Measurements from ENCODE around the gene HDAC10.

The HDAC10 gene, protein sequence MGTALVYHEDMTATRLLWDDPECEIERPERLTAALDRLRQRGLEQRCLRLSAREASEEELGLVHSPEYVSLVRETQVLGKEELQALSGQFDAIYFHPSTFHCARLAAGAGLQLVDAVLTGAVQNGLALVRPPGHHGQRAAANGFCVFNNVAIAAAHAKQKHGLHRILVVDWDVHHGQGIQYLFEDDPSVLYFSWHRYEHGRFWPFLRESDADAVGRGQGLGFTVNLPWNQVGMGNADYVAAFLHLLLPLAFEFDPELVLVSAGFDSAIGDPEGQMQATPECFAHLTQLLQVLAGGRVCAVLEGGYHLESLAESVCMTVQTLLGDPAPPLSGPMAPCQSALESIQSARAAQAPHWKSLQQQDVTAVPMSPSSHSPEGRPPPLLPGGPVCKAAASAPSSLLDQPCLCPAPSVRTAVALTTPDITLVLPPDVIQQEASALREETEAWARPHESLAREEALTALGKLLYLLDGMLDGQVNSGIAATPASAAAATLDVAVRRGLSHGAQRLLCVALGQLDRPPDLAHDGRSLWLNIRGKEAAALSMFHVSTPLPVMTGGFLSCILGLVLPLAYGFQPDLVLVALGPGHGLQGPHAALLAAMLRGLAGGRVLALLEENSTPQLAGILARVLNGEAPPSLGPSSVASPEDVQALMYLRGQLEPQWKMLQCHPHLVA

DNA sequence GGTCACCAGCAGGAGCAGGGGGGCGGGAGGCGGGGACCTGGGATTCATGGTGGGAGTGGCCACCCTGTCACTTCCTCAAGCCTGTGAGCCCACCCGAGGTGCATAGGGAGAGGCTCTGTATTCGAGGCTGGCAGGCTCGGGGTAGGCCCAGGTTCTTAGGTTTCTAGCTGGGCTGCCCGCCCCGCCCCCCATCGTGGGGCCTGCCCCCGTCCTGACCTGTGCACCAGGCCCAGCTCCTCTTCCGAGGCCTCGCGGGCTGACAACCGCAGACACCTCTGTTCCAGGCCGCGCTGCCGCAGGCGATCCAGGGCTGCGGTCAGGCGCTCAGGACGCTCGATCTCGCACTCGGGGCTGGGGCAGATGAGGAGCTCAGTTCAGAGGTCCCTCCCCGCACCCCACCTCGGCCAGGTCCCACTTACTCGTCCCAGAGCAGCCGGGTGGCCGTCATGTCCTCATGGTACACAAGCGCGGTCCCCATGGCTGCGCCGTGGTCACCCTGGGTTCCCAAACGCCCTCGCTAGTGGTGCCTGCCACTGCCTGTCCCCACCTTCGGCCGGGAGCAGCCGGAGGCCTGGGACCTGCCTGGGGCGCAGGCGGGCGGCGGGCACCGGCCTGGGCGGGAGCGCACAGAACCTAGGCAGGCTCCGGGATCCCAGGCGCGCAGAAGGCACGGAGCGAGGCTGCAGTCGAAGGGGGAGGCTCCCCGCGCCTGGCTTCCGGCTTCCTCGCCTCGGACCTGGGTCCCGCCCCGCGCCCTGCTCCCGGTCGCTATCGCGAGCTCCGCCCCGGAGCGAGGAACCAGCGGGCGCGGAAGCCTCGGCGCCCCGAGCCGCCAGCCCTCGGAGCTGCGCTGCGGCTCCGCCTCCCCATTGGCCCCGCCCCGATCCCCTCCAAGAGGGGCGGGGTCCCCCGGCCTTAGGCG lies at the start of gene HDAC10:
HDAC10 (minus strand) TSS at position 711 of the 922 bp plus-strand sequence; CDS start at position 478, 233 bp downstream.
- no peak for DNase-seq

DNA sequence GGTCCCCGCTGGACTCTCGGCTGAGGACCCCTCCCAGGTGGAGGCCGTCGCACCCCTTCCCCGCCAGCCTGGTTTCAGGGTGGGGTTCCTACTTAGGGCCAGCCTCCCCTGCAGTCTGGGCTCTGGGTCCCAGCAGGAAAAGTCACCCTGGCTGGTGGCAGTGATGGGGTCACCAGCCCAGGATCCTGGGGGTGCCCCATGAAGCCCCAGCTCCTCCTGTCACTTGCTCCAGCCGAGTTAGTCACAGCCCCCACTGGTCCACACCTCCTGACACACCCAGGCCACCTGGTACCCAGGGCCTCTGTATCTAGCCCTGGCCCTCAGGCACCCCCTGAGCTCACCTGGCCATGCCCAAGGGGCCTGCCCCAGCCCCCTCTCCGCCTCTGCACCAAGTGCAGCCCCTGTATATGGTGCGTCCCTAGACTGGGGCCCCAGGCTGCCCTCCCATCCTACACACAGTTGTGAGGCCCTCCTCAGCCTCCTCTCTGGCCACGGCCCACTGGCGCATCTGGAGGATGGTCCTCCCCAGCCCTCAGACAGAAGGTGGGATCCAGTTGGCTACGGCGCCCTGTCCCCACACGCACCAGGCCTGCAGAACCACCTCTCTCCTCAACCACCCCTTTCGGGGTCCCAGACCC lies 49.7 kb upstream of the HDAC10 start:
- no peak for DNase-seq

DNA sequence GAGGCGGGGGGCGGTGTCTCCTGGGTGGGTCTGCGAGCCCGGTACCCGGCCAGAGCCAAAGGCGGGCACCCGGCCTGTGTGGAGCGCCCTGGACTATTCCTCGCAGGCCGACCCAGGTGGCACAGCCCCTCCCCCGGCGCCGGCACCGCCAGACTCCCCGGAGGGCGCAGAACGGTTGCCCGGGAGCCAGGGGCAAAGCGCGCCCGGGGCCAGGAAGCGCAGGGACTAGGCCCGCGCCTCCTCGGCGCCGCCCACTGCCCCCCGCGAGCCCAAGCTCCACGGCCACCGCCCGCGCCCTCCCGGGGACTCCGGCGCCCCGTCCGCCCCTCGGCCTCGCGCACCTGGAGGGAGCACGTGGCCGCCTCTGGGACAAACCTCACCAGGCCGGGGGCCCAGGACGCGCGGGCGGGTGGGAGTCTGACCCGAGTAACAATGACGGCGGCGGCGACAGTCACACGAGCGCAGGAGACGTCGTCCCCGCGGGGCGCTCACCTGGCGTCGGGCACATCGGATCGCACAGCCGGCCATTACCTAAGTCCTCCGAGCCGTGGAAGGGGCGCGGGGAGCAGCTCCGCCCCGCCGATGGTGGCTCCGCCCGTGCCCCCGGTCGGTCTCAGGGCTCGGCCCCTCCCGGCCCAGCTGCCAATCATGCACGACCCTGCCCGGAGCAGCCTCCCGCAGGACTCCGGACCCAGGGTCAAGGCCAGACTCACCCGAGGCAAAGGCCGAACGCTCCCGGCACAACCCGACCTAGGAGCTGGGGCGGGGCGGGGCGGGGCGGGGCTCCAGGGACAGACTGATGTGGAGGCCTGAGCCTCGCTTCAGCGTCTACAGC lies 48.9 kb upstream of the HDAC10 start:
- no peak for DNase-seq

DNA sequence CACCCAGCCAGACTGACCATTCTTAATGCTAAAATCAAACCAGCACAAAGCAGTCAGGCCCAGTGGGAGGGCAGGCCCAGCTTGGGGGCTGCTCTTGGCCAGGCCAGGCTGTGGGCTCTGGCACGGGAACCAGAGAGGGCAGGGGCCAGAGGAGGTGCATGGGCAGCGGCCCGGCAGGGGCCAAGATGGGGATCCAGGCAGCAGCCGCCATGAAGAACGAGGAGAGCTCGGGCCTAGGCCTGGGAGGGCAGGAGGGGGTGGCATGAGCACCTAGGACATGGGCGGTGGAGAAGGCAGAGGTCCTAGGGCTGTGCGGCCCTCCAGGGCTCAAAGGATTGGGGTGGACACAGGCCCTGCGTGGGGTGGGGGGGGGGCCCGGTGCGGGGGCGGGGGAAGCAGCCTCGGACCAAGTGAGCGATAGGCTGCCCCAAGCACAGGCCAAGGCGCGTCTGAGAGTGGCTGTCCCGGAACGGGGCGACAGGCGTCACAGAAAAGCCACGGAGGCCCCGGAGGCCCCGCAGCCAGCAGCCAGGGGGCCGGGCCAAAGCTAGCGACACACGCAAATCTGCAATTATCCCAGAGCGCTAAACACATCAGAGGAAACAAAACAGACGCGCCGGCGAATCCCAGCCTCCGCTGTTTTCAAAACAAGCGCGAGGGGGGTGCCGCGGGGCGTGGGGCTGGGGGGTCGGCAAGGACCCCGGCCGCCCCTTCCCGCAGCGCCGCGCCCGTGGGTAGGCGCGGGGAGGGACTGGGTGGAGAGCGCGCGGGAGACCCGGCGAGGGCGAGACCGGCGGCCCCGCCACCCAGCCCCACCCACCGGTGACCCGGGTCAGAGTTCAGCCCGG lies 48.1 kb upstream of the HDAC10 start:
- no peak for DNase-seq

DNA sequence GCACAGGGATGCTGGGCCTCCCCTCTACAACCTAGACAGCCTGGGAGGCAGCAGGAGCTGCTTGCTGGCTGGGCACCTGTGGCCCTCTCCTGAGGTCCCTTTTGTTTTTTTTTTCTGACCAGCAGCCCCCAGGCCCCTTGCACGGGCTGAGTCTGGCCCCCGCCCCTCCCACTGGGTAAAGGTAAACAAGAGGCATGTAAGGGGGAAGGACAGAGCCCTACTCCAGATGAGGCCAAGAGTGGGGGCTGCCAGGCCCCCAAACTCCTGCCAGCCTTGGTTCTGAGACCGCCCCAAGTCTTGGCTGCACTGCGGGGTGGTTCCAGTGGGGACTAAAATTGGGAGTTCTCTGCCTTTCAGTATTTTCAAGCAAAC lies 47.2 kb upstream of the HDAC10 start:
- DNase-seq: no peak

DNA sequence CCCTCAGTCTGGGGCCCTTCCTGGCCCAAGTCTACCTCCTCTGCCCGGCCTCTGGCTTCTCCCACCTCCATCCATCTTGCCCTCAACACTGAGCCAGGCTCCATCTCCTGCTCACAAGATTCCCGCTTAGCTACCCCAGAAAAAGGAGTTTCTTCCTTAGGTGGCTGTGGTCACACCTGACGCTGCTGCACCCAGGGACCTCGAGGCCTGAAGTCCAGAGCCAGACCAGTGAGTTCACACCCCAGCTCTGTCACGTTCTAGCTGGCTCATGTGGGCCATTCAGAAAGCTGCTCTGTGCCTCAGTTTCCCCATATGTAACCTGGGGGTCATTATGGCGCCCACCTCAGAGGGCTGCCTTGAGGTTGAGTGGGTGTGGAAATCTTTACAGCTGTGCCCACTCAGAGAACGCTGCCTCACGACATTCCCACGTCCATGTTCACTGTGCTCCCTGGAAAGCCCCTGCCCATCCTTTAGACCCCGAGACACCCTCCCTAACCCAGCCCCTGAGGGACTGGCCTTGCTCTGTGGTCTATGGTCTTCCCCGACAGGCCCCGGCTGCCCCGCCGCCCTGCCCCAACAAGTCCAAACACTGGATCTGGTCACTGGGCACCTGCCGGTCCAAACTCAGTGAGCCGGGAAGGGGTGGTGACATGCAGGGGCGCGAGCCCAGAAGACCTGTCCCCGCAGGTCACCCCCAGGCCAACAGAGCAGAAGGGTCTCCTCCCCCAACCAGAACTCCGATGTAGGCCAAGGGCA lies 46.6 kb upstream of the HDAC10 start:
- DNase-seq: no peak

DNA sequence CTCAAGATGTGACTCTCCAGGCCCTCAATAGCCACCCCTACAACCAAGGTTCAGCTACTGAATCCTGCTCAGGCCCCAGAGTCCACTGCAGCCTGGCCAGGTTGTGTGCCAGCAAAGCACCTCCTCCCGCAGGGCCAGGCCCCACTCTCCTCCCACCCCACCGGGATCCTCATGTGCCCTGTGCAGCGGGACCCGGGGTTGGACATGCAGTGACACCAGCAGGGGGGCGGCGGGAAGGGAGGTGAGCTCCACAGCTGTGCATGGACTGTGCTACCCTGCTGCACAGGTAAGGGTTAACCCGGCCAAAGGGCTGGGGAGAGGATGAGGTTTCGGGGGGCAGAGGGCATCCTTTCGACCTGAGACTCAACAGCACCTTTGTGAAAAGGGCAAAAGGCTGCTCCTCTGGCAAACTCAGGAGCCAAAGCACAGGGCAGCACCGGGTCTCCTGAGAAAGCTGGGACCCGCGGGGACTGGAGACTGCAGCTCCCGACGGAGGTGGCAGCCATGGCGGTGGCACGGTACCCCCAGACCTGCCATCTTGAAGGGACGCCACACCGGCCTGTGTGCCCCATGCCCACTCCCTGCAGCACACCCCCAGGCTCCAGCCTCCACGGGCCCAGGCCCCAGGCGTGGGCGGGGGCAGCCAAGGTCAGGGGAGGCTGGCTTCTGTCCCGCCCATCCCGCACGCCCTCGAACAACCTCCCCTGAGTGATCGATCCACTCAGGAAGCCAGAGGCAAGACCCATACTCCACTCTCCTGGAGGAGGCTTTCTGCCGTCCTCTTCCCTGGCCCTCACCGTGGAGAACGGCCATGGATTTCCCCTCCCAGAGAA lies 45.8 kb upstream of the HDAC10 start:
- no peak for DNase-seq

DNA sequence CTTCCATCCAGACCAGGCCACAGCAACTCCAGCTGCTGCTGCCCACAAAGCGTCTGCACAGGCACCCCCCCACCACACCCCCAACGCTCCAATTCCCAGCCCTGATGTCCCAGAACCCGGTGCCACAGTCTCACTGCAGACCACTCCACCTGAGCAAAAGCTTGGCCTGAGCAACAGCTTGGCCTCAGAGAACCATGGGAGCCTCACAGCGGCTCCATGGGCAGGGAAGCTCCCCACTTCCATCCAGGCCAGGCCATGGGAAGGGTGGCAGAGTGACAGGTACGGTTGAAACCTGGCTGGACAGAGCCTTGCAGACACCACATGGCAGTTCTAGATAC lies 43.2 kb upstream of the HDAC10 start:
- no peak for DNase-seq

DNA sequence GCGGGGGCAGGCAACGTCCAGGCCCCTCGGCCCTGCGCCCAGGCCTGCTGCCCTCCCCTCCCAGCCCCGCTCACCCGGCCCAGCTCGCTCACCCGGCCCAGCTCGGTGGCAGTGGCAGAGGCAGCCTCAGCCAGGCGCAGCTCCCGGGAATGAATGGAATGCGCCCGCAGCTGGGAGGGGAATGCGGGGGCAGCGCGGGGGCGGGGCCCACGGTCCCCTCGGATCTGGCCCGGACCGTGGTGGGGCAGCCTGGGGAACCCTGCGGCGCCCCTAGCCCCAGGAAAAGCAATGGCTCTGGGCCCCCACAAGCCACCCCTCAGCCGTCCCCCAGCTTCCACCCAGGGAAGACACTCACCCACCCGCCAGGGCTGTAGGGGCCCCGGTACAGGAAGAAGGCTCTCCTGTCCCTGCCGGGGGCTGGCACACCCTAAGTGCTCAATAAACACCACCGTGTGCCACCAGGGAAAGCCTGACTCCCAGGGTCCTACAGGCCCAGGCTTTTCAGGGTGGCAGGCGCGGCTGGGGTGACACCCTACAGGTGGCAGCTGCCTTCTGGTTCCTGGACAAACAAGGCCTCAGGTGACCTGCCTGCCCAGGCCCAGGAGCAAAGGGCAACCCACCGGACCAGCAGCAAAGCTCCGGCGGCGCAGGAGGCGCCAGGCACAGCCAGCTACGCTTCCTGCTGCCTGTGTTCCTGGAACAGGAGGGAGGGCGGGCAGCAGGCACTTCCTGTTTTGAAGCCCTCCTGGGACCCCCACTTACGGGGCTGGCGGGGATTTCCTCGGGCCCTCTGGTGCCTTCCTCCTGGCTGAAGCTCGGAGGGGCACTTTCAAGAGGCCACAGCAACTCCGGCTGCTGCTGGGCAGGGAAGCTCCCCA lies 42.6 kb upstream of the HDAC10 start:
- DNase-seq: no peak

DNA sequence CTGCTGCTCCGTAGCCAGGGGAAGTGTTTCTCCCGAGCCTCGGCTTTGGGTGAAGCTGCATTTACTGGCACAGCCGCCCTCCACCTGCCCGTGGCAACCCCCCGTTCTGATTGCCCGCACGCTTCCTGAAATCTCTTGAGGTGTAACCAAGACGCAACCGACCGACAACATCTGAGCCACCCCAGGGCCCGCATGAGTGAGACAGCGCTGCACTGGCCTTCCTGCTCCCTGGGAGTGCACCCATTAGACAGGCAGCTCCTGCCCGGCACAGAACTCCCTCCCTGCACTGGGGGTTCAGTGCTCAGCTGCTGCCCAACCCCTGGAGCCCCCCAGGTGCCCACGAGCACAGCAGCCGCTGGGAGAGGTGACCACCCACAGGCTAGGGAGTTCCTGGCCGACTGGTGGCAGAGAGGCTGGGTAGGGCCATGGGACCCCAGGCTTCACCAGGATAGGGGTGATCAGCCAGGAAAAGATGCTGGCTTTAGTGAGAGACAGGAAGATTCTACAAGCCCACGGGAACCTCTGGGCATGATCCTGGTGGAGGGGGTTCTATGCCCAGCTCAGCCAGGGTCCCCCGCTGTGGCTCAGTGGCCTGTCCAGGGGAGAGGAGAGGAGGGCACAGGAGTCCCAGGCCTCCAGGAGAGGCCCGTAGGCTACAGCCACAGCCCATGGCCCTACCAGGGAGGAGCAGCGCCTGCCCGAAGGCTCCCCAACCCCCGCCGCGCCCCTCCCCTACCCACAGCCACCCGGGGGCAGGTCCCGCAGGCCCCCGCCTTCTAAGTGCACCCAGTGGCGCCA lies 41.8 kb upstream of the HDAC10 start:
- no peak for DNase-seq

DNA sequence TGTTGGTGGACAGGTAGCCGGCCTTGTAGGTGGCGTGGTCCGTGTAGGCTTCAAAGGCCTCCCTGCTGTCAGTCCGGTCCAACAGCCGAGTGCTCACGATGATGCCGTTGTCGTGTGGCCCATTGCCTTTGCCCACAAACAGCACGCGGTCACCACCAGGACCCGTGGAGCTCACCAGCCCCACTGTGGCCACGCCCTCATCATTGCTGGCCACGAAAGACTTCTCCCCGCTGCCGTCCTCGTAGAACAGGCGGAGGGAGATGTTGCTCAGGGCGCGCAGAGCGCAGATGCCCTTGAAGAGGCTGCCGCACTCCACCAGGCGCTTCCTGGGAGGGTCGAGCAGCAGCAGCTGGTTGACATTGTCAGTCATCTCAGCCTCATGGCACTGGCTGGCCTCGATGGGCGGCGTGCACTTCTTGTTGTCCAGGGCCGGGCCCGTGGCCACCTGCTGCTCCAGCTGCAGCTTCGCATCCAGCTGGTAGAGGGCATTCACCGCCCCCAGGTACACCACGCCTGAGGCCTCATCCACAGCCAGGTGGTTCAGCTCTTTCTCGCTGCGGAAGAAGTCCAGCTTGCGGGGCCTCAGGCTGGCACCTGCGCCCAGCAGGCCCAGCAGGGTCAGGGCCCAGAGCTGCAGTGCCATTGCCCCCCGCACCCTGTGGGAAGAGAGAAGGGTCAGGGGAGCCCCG lies 39.0 kb upstream of the HDAC10 start:
- no peak for DNase-seq

DNA sequence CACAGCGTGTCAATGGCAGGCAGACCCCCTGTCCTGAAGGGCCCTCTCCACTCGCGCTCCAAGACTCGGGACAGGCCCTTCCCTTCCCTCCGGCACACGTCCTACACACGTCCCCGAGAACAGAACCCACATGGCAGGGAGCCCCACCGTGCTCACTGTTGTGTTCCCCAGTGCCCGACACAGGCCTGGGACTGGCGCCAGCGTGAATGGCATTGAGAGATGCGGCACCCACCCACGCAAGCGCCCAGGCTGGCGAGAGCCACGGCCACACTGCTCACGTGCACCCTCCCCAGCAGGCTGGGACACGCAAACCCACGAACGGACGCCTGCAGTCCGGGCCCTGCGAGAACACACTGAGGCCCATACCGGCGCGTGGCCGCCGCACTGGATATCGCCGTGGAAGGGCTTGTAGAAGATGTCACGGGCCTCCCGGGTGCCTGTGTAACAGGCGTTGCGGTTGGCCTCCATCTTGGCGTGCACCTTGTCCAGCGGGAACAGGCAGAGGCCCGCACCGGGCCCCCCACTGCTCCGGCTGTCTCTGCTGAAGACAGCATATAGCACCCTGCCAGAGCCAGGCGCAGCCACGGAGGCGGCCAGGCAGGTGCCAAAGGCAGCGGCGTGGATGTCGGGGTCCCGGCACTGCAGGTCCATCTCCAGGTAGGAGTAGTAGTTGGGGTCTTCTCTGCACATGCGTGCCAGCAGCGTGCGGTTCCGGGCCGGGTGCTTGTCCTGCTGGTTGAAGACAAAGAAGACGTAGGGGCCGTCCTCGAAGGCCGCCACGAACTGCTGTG lies 38.3 kb upstream of the HDAC10 start:
- DNase-seq: no peak

DNA sequence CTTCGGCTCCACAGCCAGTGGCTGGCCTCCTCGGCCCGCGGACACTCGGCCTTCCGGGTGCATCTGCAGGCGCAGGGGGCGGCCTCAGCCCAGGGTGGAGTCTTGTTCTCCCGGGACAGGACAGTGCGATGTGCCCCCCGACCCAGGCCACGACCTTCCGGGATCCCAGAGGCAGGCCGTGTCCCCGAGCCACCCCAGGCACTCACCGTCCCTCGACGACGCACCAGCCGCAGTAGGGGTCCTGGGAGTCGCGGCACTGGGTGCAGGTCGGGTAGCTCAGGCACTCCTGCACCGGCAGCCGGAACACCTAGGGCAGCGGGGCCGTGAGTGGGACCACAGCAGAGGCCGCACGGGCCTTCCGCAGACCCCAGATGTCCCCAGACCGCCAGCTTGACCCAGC lies 36.7 kb upstream of the HDAC10 start:
- DNase-seq: no peak

DNA sequence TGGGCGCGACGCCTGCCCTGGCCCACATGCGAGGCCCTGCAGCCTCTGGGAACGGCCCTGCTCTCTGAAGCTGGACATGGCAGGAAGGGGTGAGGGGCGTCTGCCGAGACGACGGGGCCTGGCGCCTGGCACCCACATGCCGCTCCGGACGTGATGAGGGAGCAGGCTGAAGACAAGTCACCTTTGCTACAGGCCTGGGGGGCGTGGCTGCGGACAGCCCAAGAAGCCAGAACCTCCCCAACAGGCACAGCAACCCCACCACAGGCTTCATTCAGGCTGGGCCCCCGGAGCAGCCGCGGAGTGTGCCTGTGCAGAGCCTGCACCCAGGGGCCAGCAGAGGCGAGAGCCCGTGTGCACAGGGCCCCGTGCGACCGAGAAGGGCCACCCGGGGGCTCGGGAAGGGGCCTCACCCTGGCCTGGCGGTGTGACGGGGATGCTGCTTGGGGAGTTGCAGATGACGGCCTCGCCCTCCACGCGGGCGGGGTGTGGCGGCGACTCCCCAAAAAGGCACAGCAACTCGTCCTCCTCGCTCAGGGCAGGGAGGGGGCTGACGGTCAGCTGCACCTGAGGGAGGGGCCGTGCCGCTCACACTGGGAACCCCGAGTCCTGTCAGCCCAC lies 35.7 kb upstream of the HDAC10 start:
- DNase-seq: no peak

DNA sequence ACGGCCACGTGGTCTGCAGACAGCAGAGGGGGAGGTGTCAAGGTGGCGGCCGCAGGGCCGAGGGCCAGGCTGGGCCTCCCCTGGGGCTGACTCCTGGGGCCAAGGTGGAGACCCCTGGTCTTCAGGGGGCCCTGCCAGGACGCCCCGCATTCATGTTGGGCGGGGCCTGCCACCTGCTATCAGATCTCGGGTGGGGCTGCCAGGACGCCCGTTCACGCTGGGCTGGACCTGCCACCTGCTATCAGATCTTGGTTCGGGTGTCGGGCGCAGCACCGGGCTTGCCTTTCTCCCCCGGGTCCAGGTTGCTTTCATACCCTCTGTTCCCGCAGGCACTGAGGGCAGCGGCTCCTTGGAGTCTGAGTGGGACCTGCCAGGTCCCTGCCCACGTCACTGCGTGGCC lies 35.2 kb upstream of the HDAC10 start:
- no peak for DNase-seq

Data from NCI-H187 (cell line).